CMK (cell line): Measurements from ENCODE around the gene MSH6.
A peak's percentile ranks its signal among the peaks of the same experiment; 100 is the strongest.

ENCODE experiments used
- DNase-seq: peaks from one replicate; pipeline ENCODE4 v3.0.0-alpha.2; 2010; ENCODE audit warnings: low read depth

Gene MSH6

GRCh38 chr2:47782671-47783485 is at the start of gene MSH6:
Gene MSH6, plus strand, starts transcription at chr2:47783145. Its CDS starts 89 bp downstream, at chr2:47783234.
- peak; percentile 83 for DNase-seq

- no peak for DNase-seq
These were observed 47.6 kb upstream of the MSH6 start for GRCh38 chr2:47735136-47735869.

GRCh38 chr2:47735912-47736311 is 47.0 kb upstream of the MSH6 start:
- DNase-seq = no peak

- DNase-seq = no peak
These were observed 45.6 kb upstream of the MSH6 start for GRCh38 chr2:47737191-47737975.

GRCh38 chr2:47738331-47738730 is 44.6 kb upstream of the MSH6 start:
- DNase-seq = no peak

- no peak for DNase-seq
These were observed 41.8 kb upstream of the MSH6 start for GRCh38 chr2:47741101-47741500.

GRCh38 chr2:47741637-47742036 is 41.3 kb upstream of the MSH6 start:
- no peak for DNase-seq

GRCh38 chr2:47744074-47744473 is 38.9 kb upstream of the MSH6 start:
- DNase-seq = no peak

GRCh38 chr2:47747878-47748277 is 35.1 kb upstream of the MSH6 start:
- no peak for DNase-seq

- no peak for DNase-seq
These were observed 31.0 kb upstream of the MSH6 start for GRCh38 chr2:47751856-47752414.

GRCh38 chr2:47767497-47767844 is 15.5 kb upstream of the MSH6 start:
- DNase-seq = no peak

GRCh38 chr2:47767880-47768609 is 14.9 kb upstream of the MSH6 start:
- no peak for DNase-seq

GRCh38 chr2:47769318-47769717 is 13.6 kb upstream of the MSH6 start:
- DNase-seq = no peak

GRCh38 chr2:47771211-47771610 is 11.7 kb upstream of the MSH6 start:
- peak; percentile 62 for DNase-seq

- no peak for DNase-seq
These were observed 10.6 kb upstream of the MSH6 start for GRCh38 chr2:47772343-47772742.

GRCh38 chr2:47774567-47774966 is 8.4 kb upstream of the MSH6 start:
- DNase-seq = no peak

- no peak for DNase-seq
These were observed 5.5 kb upstream of the MSH6 start for GRCh38 chr2:47777277-47777937.

GRCh38 chr2:47778698-47779425 is 4.1 kb upstream of the MSH6 start:
- DNase-seq = no peak

GRCh38 chr2:47779426-47779790 is 3.5 kb upstream of the MSH6 start:
- DNase-seq = no peak

- DNase-seq = no peak
These were observed 619 bp upstream of the MSH6 start for GRCh38 chr2:47782381-47782670.
